ENCODE data around the gene CMTM6.
"Not testable (repeated sequence)": the region's sequence is repeated elsewhere in the genome, so short reads cannot be mapped to it uniquely, and the experiment has no call there.

The CMTM6 gene

DNA sequence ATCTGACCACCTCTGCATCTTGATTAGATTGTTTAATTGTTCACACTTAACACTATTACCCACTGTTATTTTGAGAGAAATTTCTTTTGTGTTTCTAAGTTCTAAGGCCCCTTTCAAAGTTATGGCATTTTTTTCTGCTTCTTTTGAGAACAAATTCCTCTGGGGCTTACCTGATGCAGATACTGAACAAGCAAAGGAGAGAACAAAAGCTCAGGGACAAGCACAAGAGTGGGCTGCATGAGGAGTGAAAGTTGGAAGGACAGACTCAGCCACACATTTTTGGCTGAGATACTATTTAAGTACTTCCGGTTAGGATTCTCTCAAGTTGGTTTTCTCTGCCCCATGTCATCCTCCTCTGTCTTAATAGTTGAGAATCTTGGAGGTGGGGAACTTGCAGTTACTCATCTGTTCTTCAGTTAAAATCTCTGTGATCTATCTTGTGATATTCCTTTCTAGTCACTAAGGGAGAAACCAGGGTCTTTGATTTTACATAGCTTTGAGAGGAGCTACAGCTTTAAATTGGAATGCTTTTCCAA lies 54.7 kb downstream of the CMTM6 start:
- no peak for DNase-seq (ENCODE audit: low read depth)

DNA sequence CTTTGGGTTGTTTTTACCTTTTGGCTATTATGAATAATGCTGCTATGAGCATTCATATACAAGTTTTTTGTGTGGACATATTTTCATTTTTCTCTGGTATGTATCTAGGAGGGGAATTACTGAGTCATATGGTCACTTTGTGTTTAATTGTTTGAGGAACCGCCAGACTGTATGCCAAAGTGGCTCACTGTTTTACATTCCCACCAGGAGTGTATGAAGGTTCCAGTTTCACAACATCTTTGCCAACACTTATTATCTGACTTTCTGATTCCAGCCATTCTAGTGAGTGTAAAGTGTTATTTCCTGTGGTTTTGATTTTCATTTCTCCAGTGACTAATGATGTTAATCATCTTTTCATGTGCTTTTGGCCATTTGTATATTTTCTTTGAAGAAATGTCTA lies 59.2 kb downstream of the CMTM6 start:
- DNase-seq (ENCODE audit: low read depth) = no peak

DNA sequence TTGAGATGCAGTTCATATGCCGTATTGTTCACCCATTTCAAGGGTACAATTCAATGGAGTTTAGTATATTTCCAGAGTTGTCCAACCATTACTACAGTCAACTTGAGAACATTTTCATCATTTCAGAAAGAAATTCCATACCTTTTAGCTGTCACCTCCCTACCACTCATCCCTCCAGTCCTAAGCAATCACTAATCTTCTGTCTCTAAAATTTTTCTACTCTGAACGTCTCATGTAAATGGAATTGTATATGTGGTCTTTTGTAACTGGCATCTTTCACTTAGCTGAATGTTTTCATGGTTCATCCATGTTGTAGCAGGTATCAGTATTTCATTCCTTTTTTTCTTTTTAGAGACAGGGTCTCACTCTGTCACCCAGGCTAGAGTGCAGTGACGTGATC lies 59.9 kb downstream of the CMTM6 start:
- no peak for DNase-seq (ENCODE audit: low read depth)

- no peak for DNase-seq (ENCODE audit: low read depth)
These were observed 61.9 kb downstream of the CMTM6 start for GRCh38 chr3:32440611-32441350.

- not testable (repeated sequence) for DNase-seq (ENCODE audit: low read depth)
These were observed 63.2 kb downstream of the CMTM6 start for GRCh38 chr3:32439421-32439820.

- DNase-seq (ENCODE audit: low read depth) = no peak
These were observed 63.9 kb downstream of the CMTM6 start for GRCh38 chr3:32438596-32439344.

GRCh38 chr3:32437896-32438295 lies 64.8 kb downstream of the CMTM6 start:
- no peak for DNase-seq (ENCODE audit: low read depth)

- no peak for DNase-seq (ENCODE audit: low read depth)
These were observed 65.8 kb downstream of the CMTM6 start for GRCh38 chr3:32436816-32437189.

DNA sequence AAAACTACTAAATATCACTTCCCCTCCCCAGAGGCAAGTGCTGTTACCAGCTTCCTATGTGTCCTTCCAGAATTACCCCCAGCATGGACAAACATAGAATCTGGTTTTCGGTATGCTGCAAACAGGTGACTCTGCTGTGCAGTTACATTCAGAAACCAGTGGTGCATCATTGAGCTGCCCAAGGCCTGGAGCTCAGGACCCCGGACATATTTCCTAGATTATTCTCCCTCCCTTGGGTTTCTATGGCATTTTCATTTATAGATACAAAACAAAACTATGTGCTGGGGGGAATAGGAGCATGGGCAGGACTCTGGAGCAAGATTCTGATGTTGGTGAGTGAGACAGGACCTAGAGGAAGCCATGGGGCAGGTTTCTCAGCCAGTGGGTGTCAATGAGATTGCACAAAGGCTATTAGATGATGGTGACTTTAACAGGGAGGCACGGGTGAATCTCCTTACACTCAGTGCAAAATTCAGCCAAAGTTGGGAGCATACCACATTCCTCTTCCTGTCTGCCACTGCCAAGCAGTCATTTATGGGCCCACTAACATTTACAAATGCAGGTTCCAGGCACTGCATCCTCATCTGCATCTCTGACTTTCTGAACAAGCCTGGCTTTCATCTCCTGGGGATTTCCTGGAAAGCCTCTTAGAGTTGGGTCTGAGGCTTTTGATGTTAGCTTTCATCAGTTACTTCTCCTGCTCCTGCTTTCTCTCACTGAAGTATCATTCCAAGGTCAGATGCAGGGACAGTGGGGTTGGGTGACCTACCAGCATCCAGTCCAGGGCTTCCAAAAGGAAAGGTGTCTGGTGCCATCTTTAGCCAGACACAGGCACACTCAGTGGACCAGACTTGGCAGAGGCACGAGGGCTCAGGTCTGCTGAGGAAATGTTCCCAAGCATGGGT lies 66.5 kb downstream of the CMTM6 start:
- DNase-seq (ENCODE audit: low read depth) = no peak

DNA sequence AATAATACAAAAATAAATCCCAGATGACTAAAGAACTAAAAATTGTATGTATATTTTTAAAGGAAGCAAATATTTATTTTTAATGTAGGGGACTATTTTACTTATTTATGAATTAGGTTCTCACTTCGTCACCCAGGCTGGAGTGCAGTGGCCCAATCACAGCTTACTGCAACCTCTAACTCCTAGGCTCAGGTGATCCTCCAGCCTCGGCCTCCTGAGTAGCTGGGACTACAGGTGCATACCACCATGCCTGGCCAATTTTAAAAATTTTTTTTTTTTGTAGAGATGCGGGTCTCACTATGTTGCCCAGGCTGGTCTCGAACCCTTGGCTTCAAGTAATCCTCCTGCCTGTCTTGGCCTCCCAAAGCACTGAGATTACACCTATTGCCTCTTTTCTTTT lies 68.4 kb downstream of the CMTM6 start:
- no peak for DNase-seq (ENCODE audit: low read depth)

DNA sequence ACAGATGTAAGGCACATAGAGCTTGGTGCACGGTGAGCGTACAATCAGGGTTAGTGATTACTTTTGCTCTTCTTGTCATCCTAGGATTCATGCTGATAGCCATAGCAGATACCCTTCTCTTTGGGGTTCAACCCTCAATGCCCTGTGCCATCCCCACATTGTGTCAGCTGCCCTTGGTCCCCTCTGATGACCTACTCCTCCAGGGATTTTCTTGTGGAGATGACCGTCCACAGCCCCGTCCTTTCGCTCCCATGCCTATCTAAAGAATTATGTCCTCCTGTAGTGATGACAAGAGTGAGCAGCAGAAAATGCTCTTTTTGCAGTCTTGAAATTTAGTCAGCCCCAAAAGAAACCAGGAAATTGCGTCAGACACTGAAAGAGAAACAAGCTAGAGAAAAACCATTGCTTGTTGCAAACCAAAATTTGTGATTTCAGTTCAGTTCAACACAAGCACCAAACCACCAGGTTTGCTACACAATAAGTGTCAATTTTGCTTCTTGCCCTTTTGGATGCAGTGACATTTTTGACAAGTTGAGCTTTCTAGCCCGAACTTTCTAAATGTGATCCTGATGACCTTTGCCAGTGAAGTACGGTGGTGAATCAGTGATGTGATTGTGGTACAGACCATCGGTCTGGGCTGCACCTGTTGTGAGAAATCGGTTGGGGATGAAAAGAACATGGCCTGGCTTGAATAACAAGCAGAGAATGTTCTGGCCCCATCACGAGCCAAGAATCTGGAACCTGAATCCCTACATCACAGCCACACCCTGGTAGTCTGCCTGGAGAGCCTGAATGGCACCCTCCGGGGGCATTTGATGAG lies 69.7 kb downstream of the CMTM6 start:
- DNase-seq (ENCODE audit: low read depth) = no peak

DNA sequence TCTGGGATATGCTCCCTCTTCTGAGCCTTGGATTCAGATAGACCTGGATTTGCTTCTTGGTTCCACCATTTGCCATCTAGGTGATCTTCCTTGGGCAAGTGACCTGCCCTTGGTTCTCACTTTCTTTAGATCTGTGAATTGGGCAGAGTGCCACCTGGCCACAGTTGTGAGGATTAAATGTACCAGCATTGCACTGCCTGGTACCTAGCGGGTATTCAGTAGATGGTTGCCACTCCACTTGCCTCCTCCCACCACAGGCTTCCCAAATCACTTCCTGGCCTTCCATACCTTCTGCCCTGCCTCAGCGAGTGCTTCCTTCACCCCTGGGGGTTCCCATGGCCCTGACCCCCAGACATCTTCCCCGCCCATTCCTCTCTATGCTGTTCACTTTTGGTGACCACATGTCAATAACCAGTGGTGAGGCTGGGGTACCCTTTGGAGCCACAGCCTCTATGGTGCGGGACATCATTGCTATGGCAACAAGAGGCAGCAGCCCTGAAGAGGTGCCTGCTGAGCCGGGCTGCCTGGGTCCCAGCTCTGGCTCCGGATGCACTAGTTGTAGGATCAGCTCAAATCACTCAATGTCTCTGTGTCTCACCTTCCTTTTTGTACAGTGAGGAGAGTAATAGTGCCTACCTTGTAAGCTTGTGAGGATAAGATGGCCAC lies 70.5 kb downstream of the CMTM6 start:
- no peak for DNase-seq (ENCODE audit: low read depth)

DNA sequence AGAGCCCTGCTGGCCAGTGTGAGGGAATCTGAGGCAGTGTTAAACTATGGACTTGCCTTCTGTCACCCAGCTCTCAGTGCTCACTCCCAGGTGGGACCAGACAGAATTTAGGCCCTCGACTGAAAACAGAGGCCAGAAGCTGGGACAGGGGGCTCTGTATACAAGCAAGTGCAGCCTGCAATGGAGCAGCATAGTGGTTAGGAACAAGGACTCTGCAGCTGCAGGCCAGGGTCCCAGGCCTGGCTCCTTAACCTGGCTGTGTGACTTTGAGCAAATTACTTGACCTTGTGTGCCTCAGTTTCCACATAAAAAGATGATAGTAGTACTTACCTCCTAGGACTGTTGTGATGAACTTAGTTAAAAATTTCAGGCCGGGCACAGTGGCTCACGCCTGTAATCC lies 71.2 kb downstream of the CMTM6 start:
- DNase-seq (ENCODE audit: low read depth) = no peak
